Smooth muscle cell (in vitro differentiated cells): ENCODE measurements around the gene POLD4. TPM values are rescaled to one million over a fixed set of nuclear protein-coding genes. Genes with fewer than 3 reads are reported as not detected.
"Not testable (repeated sequence)": the region's sequence is repeated elsewhere in the genome, so short reads cannot be mapped to it uniquely, and the experiment has no call there.

Source experiments
- DNase-seq: peaks from one replicate; lab custom pipeline; 2025; ENCODE audit not compliant: unreplicated experiment; lab: John Stamatoyannopoulos, UW
- H2AFZ ChIP-seq: fragments of 200-600 bp; sonication (generic); 2 replicates; pipeline ENCODE4 v1.6.0; 2016; ENCODE audit warnings: antibody characterized with exemption, low read depth, mild to moderate bottlenecking
- H3F3A ChIP-seq: fragments of 200-600 bp; sonication (generic); 2 replicates; pipeline ENCODE4 v1.6.0; 2017; ENCODE audit warnings: antibody characterized with exemption, low read depth
- H3K27ac ChIP-seq: fragments of 200-600 bp; sonication (generic); 2 replicates; pipeline ENCODE4 v1.5.1; 2016; ENCODE audit warnings: low read depth, mild to moderate bottlenecking
- H3K27me3 ChIP-seq: fragments of 200-600 bp; sonication (generic); 2 replicates; pipeline ENCODE4 v1.6.1; 2016; ENCODE audit warnings: low read depth, mild to moderate bottlenecking
- H3K36me3 ChIP-seq: fragments of 200-600 bp; sonication (generic); 2 replicates; pipeline ENCODE4 v1.5.1; 2016; ENCODE audit warnings: low read depth
- H3K4me1 ChIP-seq: fragments of 200-600 bp; sonication (generic); 2 replicates; pipeline ENCODE4 v1.5.1; 2016; ENCODE audit warnings: low read depth
- H3K4me2 ChIP-seq: fragments of 200-600 bp; sonication (generic); 2 replicates; pipeline ENCODE4 v1.6.0; 2016; ENCODE audit warnings: mild to moderate bottlenecking
- H3K4me3 ChIP-seq: fragments of 200-600 bp; sonication (generic); 2 replicates; pipeline ENCODE4 v1.5.1; 2016; ENCODE audit warnings: mild to moderate bottlenecking
- H3K79me2 ChIP-seq: fragments of 200-600 bp; sonication (generic); 2 replicates; pipeline ENCODE4 v1.6.0; 2016; ENCODE audit warnings: low read depth, mild to moderate bottlenecking
- H3K9ac ChIP-seq: fragments of 200-600 bp; sonication (generic); 2 replicates; pipeline ENCODE4 v1.6.0; 2016; ENCODE audit warnings: low read depth
- H3K9me3 ChIP-seq: fragments of 200-600 bp; sonication (generic); replicated peaks from 2 replicates; pipeline ENCODE4 v1.5.1; 2016; ENCODE audit warnings: low read depth
- H4K20me1 ChIP-seq: fragments of 200-600 bp; sonication (generic); 2 replicates; pipeline ENCODE4 v1.6.0; 2016; ENCODE audit warnings: low read depth
- WGBS: methylation state at CpG from one replicate; pipeline ENCODE4 v1.1.7; 2016; ENCODE audit warnings: low lambda C conversion rate; 5-methylcytosine and 5-hydroxymethylcytosine counted together
- polyA plus RNA-seq: library from polyadenylated mRNA; unstranded; fragments of >200 nt; fragmentation: Nextera tagmentation; extraction: Ambion mirVana; gene quantifications from 2 replicates; pipeline ENCODE4 v1.2.1, GENCODE V29; 2016
- total RNA-seq: library from RNA; depleted of rRNA; stranded (reverse); fragments of >200 nt; gene quantifications from 2 replicates; pipeline ENCODE4 v1.2.3, GENCODE V29; 2014
- TF ChIP-seq, protein P1 (sequence below): fragments of 200-600 bp; sonication (generic); IDR thresholded peaks from 2 replicates; pipeline ENCODE4 v1.5.1; 2017; ENCODE audit warnings: borderline replicate concordance, mild to moderate bottlenecking, antibody characterized with exemption; ENCODE audit not compliant: insufficient read depth, poor library complexity, severe bottlenecking

POLD4 gene
- total RNA-seq (61.4 and 78.0 TPM in 2 replicates), polyA plus RNA-seq (113 and 133 TPM in 2 replicates)

GRCh38 chr11:67353317-67354074 lies at the start of gene POLD4:
Gene POLD4, minus strand, starts transcription at chr11:67353546. Its CDS starts 147 bp downstream, at chr11:67353399.
- peaks cover 34% of the 10 kb centered on the region for H3K4me1 ChIP-seq
- no peaks in the 10 kb centered on the region for H3K36me3 ChIP-seq
- H3K9ac ChIP-seq: peak within 1 kb of the TSS; percentile 96
- peaks cover 27% of the 10 kb centered on the region for H3F3A ChIP-seq
- H3K27ac ChIP-seq: peak within 1 kb of the TSS; percentile 98
- WGBS: 2% methylated on average over 32 of the region's 37 CpGs
- peak within 1 kb of the TSS; percentile 63 for H3K4me3 ChIP-seq
- H3K27me3 ChIP-seq: no peaks in the 10 kb centered on the region
- H3K4me2 ChIP-seq: peak within 1 kb of the TSS; percentile 85
- peaks cover 14% of the 10 kb centered on the region for H3K79me2 ChIP-seq
- no peaks in the 10 kb centered on the region for H3K9me3 ChIP-seq
- DNase-seq: peak; percentile 90
- peak within 1 kb of the TSS; percentile 78 for H2AFZ ChIP-seq
- H4K20me1 ChIP-seq: peaks cover 5% of the 10 kb centered on the region
- TF ChIP-seq, protein P1, sequence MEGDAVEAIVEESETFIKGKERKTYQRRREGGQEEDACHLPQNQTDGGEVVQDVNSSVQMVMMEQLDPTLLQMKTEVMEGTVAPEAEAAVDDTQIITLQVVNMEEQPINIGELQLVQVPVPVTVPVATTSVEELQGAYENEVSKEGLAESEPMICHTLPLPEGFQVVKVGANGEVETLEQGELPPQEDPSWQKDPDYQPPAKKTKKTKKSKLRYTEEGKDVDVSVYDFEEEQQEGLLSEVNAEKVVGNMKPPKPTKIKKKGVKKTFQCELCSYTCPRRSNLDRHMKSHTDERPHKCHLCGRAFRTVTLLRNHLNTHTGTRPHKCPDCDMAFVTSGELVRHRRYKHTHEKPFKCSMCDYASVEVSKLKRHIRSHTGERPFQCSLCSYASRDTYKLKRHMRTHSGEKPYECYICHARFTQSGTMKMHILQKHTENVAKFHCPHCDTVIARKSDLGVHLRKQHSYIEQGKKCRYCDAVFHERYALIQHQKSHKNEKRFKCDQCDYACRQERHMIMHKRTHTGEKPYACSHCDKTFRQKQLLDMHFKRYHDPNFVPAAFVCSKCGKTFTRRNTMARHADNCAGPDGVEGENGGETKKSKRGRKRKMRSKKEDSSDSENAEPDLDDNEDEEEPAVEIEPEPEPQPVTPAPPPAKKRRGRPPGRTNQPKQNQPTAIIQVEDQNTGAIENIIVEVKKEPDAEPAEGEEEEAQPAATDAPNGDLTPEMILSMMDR: no peak

DNA sequence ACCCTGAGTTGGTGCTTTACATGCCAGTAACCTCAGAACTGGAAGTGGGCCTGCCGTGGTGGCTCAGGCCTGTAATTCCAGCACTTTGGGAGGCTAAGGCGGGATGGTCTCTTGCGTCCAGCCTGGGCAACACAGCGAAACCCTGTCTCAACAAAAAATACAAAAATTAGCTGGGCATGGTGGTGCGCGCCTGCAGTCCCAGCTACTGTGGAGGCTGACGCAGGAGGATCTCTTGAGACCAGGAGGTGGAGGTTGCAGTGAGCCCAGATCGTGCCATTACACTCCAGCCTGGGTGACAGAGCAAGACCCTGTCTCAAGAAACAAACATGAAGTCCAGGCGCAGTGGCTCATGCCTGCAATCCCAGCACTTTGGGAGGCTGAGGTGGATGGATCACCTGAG lies 49.7 kb upstream of the POLD4 start:
- not testable (repeated sequence) for H3K4me3 ChIP-seq, H3K4me2 ChIP-seq, H2AFZ ChIP-seq, H3K27ac ChIP-seq, H3K9ac ChIP-seq, H3K9me3 ChIP-seq, H3F3A ChIP-seq, H3K36me3 ChIP-seq, DNase-seq, H3K4me1 ChIP-seq, H3K27me3 ChIP-seq
- WGBS: 98% methylated on average over 9 of the region's 9 CpGs
- Histone ChIP-seq H3K79me2 (peaks cover 22% of the 10 kb centered on the region), H4K20me1 (peaks cover 24% of the 10 kb centered on the region)

- Histone ChIP-seq H3K4me2 (peak overlapping the region; percentile 75), H4K20me1 (peaks cover 24% of the 10 kb centered on the region), H3K27ac (peak overlapping the region; percentile 25), H3K4me3 (peak overlapping the region; percentile 30), H3K79me2 (peaks cover 22% of the 10 kb centered on the region)
- H3K36me3 ChIP-seq, H3K9ac ChIP-seq, H3F3A ChIP-seq, H2AFZ ChIP-seq, H3K4me1 ChIP-seq, DNase-seq, H3K27me3 ChIP-seq, H3K9me3 ChIP-seq: not testable (repeated sequence)
- 84% methylated on average over 19 of the region's 19 CpGs for WGBS
Measured at GRCh38 chr11:67402192-67402839, 49.0 kb upstream of the POLD4 start.

DNA sequence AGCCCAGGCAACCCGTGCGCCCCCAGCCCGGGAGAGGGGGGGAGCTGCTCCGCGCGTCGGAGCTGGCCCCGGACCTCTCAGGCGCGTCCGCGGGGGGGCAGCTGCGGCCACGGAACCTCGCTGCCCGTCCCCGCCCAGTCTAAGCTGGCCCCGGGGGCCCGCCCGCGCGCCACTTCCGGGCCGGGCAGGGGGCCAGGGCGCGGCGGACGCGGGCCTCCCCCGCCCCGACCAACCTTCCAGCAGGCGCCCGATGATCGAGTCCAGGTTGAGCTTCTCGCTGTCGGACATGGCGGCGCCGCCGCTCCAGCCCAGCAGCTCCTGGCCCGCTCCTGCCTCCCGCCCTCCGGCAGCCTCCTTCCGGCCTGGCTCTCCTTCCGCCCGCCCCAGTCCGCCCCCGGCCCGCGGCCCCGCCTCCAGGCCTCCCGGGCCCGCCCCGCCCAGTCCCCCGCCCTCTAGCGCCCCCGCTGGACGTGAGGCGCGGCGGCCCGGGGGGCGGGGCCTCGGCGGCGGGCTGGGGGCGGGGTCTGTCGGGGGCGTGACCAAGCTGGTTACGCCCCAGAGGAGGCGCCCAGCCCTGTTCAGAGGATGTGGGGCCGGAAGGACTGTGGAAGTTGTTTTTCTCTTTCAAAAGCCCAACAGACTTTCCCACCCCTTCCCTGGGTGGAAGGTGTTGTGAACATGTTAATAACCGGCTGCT lies 48.3 kb upstream of the POLD4 start, which contains the start of gene PPP1CA:
TSS of gene PPP1CA (minus strand) at position 364 of the 697 bp plus-strand sequence. CDS start at position 288, 76 bp downstream.
- Histone ChIP-seq H3K4me3 (peak within 1 kb of the TSS; percentile 89), H3K27ac (peak within 1 kb of the TSS; percentile 75)
- peak; percentile 81 for DNase-seq

More for the DNA sequence above, 48.3 kb upstream of the POLD4 start, which contains the start of gene PPP1CA:
- no peaks in the 10 kb centered on the region for H3F3A ChIP-seq
- no peak within 1 kb of the TSS for H2AFZ ChIP-seq
- 0% methylated on average over 19 of the region's 73 CpGs for WGBS
- peak within 1 kb of the TSS; percentile 97 for H3K9ac ChIP-seq
- peak within 1 kb of the TSS; percentile 99 for H3K4me2 ChIP-seq
- peaks cover 22% of the 10 kb centered on the region for H3K79me2 ChIP-seq
- H3K27me3 ChIP-seq: no peaks in the 10 kb centered on the region
- no peaks in the 10 kb centered on the region for H3K9me3 ChIP-seq
- H4K20me1 ChIP-seq: peaks cover 24% of the 10 kb centered on the region
- H3K36me3 ChIP-seq: no peaks in the 10 kb centered on the region
- TF ChIP-seq, protein P1: peak; percentile 52
- H3K4me1 ChIP-seq: peaks cover 4% of the 10 kb centered on the region
